ENCODE results near the gene PCK2. TPM values are rescaled to one million over a fixed set of nuclear protein-coding genes. Genes with fewer than 3 reads are reported as not detected.

PCK2 gene
- total and polyA plus RNA-seq, 2 of the 8 experiments (the other 6 are each of a cell fraction or from before 2014, with no cell fraction given): 81.9 to 115 TPM

- TF ChIP-seq HDAC6 (IDR thresholded peaks at IDR 0.05; ENCODE audit: low read depth, low read length): no peak
- TF ChIP-seq BACH1 (IDR thresholded peaks at IDR 0.05; ENCODE audit: low read length): no peak
- no peak for TF ChIP-seq E2F6 (IDR thresholded peaks at IDR 0.05)
- no peak for TF ChIP-seq SIN3A (conservative IDR thresholded peaks at IDR 0.05 in 1 of 2, IDR thresholded peaks at IDR 0.05 in 1 of 2; ENCODE audit: low read depth in 1 of 2, low read length in 2 of 2)
- no peak overlapping the region for H3K4me2 ChIP-seq (ENCODE audit: insufficient read depth in 1 of 2, low read depth in 2 of 2, low read length in 2 of 2)
- no peak overlapping the region for H3K23ac ChIP-seq (ENCODE audit: insufficient read length)
- H4K20me1 ChIP-seq (replicated peaks in 1 of 2; ENCODE audit: control insufficient read depth in 1 of 2, insufficient read depth in 2 of 2, low read length in 2 of 2): peaks cover 0 to 2% of the 10 kb centered on the region in 2 experiments
- H3K14ac ChIP-seq (ENCODE audit: insufficient read length): no peak overlapping the region
- H3K4me1 ChIP-seq (replicated peaks in 1 of 4; ENCODE audit: control insufficient read depth in 3 of 4, insufficient read depth in 4 of 4, low read length in 3 of 4): peaks cover 0 to 7% (median 2%) of the 10 kb centered on the region in 4 experiments; a peak in 3 of 7 replicates
- no peaks in the 10 kb centered on the region for H3K79me2 ChIP-seq (ENCODE audit: control insufficient read depth in 1 of 2, insufficient read depth in 2 of 2, low read length in 2 of 2)
- no peak for FAIRE-seq
- H2AK5ac ChIP-seq (ENCODE audit: low read depth, low read length): no peak overlapping the region
- H2AFZ ChIP-seq (ENCODE audit: low read length): no peak overlapping the region
- no peak overlapping the region; the same call in 1 of the 2 replicates for H2BK5ac ChIP-seq (ENCODE audit: low read depth, low read length)
- no peaks in the 10 kb centered on the region for H3K79me1 ChIP-seq (ENCODE audit: low read depth, low read length)
- H2BK120ac ChIP-seq (replicated peaks; ENCODE audit: low read depth, low read length): no peak overlapping the region
- POLR2A ChIA-PET (ENCODE audit: partially characterized antibody): interaction anchor here (0.5 to 6.5 kb wide), 15 partner anchors 12 to 130 kb away, joined by 3 to 97 read pairs (median 5); partner anchors contain the start of genes CPNE6, DCAF11, EMC9 and NRL
- H3K56ac ChIP-seq (replicated peaks; ENCODE audit: insufficient read length, low read depth, low read length): no peak overlapping the region
- peaks cover under 1% of the 10 kb centered on the region; the same call in 1 of the 2 replicates for H3K23me2 ChIP-seq (ENCODE audit: low read depth, low read length)
- CTCF ChIA-PET (ENCODE audit: partially characterized antibody): interaction anchor here (0.9 to 9.6 kb wide), 23 partner anchors 9 to 375 kb away, joined by 3 to 234 read pairs (median 15); partner anchors contain the start of genes CIDEB, CPNE6, DCAF11 and IRF9
- no peaks in the 10 kb centered on the region for H3K27me3 ChIP-seq (replicated peaks in 1 of 4; ENCODE audit: control insufficient read depth in 3 of 4, extremely low read depth in 1 of 4, insufficient read depth in 3 of 4, low read length in 3 of 4)
- H3K4ac ChIP-seq (replicated peaks; ENCODE audit: insufficient read length, low read depth, low read length): no peak overlapping the region
- H3K18ac ChIP-seq (ENCODE audit: extremely low read depth, low read length): no peak overlapping the region
- no peak overlapping the region for H4K8ac ChIP-seq (ENCODE audit: extremely low read depth, insufficient read depth, low read length)
- H3K4me3 ChIP-seq (ENCODE audit: extremely low read depth in 1 of 4, insufficient read depth in 2 of 4, low read depth in 3 of 4, low read length in 4 of 4): no peak overlapping the region
- no peak overlapping the region for H4K5ac ChIP-seq (ENCODE audit: insufficient read length, low read depth, low read length)
- no peaks in the 10 kb centered on the region for H3K9me3 ChIP-seq (ENCODE audit: insufficient read depth in 2 of 2, low read depth in 1 of 2, low read length in 1 of 2)
- H2BK20ac ChIP-seq (ENCODE audit: low read length): no peak overlapping the region
- no peak for DNase-seq (ENCODE audit: low read depth in 1 of 2, low spot score in 2 of 2)
- 74% methylated on average over 2 of the region's 2 CpGs; no CpG with 5 or more reads in 1 of the 2 experiments for WGBS, 2 experiments (ENCODE audit: extremely low coverage in 1 of 2, insufficient coverage in 1 of 2, insufficient read length in 1 of 2, insufficient replicate concordance in 2 of 2, low coverage in 1 of 2, low lambda C conversion rate in 2 of 2, missing lambda C conversion rate in 1 of 2)
- no peak overlapping the region for H2BK15ac ChIP-seq (ENCODE audit: low read length)
- no peaks in the 10 kb centered on the region; a peak in 1 of 8 replicates for H3K36me3 ChIP-seq (ENCODE audit: control insufficient read depth in 2 of 4, insufficient read depth in 4 of 4, low read length in 3 of 4)
- H3K27ac ChIP-seq (ENCODE audit: low read depth, low read length): no peak overlapping the region
- H3K9ac ChIP-seq (replicated peaks in 1 of 4; ENCODE audit: extremely low read depth in 1 of 4, low read depth in 3 of 4, low read length in 3 of 4): no peak overlapping the region; a peak in 3 of 7 replicates
- H4K91ac ChIP-seq (replicated peaks; ENCODE audit: insufficient read length, low read length): no peak overlapping the region
- no peak overlapping the region for H2BK12ac ChIP-seq (ENCODE audit: low read depth, low read length)
Observed at GRCh38 chr14:24057271-24057670, 36.8 kb upstream of the PCK2 start.

Measured in H1 (cell line).